ENCODE results near the gene MYO7B.

- TF ChIP-seq, protein P1, sequence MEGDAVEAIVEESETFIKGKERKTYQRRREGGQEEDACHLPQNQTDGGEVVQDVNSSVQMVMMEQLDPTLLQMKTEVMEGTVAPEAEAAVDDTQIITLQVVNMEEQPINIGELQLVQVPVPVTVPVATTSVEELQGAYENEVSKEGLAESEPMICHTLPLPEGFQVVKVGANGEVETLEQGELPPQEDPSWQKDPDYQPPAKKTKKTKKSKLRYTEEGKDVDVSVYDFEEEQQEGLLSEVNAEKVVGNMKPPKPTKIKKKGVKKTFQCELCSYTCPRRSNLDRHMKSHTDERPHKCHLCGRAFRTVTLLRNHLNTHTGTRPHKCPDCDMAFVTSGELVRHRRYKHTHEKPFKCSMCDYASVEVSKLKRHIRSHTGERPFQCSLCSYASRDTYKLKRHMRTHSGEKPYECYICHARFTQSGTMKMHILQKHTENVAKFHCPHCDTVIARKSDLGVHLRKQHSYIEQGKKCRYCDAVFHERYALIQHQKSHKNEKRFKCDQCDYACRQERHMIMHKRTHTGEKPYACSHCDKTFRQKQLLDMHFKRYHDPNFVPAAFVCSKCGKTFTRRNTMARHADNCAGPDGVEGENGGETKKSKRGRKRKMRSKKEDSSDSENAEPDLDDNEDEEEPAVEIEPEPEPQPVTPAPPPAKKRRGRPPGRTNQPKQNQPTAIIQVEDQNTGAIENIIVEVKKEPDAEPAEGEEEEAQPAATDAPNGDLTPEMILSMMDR (IDR thresholded peaks at IDR 0.05), result no peak
- no peak for TF ChIP-seq POLR2A (IDR thresholded peaks at IDR 0.05)
- no peak for TF ChIP-seq POLR2AphosphoS5 (IDR thresholded peaks at IDR 0.05)
- no peak for TF ChIP-seq EP300 (IDR thresholded peaks at IDR 0.05)
Measured at GRCh38 chr2:127638361-127639110, 103.1 kb downstream of the MYO7B start.

Data from gastroesophageal sphincter (tissue), 3 donors.